LNCaP clone FGC (cell line): ENCODE data around the gene THAP7.

ENCODE experiments used
- DNase-seq: peaks from one replicate; pipeline ENCODE4 v3.0.0-alpha.2; 2011; ENCODE audit warnings: low read depth
- H3K4me3 ChIP-seq: 2 replicates; pipeline ENCODE4 v1.5.1; 2011; ENCODE audit warnings: mild to moderate bottlenecking, low read depth, low read length, control low read depth
- CTCF ChIP-seq: IDR thresholded peaks from 2 replicates; pipeline ENCODE4 v1.5.1; 2012; ENCODE audit warnings: mild to moderate bottlenecking; ENCODE audit not compliant: control insufficient read depth, insufficient read depth; ENCODE audit errors: extremely low read depth

THAP7 gene

DNA sequence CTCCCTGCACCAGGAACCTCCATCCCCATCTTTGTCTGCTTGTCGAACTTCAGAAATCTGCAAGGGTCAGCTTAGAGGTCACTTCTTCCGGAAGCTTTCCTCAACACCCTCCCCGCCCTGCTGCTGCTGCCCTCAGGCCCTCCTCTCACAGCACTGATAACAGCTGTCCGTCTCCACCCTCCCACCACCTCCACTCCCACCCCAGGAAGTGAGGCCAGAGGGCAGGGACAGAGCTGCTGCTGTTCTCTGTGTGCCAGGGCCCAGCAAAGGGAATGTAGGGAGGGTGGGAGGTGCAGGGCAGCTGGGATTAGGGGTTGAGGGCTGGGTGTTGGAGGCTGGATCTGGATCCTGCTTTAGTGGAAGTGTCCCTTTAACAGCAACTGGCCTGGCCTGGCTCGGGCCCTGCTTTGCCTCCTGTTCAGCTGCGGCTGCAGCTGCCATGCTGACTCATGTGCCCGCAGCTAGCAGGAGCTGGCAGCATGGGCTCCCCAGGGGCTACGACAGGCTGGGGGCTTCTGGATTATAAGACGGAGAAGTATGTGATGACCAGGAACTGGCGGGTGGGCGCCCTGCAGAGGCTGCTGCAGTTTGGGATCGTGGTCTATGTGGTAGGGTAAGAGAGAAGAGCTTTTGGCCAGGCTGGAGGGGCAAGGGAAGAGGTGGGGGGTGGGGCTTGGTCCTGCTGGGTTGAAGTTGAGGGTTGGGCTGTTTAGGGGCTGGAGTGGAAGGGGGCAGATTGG is 13.0 kb upstream of the THAP7 start, which contains the start of gene P2RX6:
Gene P2RX6 (plus strand): TSS at position 440 of the 740 bp plus-strand sequence. CDS start 10 bp downstream, at position 450.
- no peak for DNase-seq
- H3K4me3 ChIP-seq, result peak within 1 kb of the TSS; percentile 4; the same call in 1 of the 2 replicates
- no peak for TF ChIP-seq CTCF

GRCh38 chr22:21014202-21014725 is 12.3 kb upstream of the THAP7 start:
- DNase-seq, result no peak
- peak overlapping the region; percentile 4; the same call in 1 of the 2 replicates for H3K4me3 ChIP-seq
- no peak for TF ChIP-seq CTCF

- peak overlapping the region; percentile 4; the same call in 1 of the 2 replicates for H3K4me3 ChIP-seq
- DNase-seq, result no peak
- TF ChIP-seq CTCF, result no peak
Observed at GRCh38 chr22:21013657-21014201, 11.8 kb upstream of the THAP7 start.

DNA sequence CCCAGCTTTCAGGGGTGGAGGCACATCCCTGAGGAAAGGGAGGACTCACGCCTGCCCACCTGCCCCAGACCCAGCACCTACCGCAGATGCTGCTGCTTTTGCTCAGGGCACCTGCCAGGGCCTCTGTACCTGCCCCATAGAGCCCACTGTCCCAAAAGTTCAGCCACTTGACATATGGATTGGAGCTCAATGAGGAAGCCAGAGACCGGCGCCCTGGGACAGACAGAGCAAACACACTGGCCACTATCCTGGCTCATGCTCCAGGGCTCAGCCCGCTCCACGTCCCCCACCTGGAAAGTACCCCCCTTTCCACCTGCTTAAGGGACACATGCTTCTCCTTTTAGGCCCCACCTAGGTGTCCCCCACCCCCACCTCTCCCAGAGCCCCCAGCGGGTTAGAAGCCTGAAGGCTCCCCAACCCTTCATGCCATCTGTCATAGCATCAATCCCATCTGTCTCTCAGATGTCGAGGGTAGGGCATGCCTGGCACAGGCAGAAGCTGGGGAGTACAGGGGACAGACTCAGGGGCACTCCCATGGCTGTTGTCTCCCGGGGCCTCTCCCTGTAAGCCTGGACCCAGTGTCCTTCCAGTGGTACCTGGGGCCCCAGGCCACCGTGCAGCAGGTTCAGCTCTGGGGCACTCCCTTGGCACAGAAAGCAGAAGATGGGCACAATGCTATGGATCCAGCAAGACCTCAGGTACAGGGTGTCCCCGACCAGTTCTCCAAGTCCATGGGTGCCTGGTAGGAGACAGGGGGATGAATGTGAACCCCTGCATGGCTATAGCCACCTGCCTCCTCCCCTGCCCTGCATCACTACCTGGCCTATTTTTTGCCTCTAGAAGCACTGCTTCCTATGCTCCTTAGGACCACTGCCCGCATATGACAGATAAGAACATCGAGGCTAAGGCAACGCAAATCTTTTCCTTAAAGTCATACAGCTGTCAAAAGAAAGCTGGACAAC is 10.8 kb upstream of the THAP7 start:
- no peak for DNase-seq
- no peak for TF ChIP-seq CTCF
- no peak overlapping the region for H3K4me3 ChIP-seq

DNA sequence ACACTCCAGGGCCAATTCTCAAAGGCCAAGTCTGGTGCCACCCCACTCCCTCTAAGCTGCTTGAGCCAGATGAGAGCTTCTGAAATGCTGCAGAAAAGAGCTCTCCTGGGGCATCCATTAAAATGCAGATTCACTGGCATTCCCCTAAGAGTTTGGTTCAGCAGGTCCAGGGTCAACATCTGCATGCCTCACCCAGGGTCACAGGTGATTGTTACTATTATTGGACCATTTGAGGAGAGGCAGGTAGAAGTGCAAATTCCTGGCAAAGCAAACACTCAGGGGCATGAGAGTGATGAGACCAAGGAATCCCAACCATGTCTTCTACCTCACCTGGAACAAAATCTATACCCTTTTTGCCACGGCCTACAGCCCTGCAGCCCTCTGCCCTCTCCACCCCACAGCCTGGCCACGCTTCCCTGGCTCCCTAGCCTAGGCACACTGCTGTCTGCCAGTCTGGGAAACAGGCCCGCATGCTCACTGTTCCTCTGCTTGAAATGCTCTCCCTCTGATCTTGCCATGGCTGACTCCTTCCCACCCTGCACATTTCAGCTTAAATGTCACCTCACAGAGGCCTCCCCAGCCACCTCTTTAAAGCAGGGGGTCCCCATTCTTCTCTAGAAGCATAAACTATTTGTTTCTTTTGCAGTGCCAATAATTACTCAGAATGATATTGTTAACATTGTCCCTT is 8.7 kb upstream of the THAP7 start:
- no peak overlapping the region for H3K4me3 ChIP-seq
- no peak for DNase-seq
- no peak for TF ChIP-seq CTCF
